Measurements from ENCODE around the gene COPG1.

DNA sequence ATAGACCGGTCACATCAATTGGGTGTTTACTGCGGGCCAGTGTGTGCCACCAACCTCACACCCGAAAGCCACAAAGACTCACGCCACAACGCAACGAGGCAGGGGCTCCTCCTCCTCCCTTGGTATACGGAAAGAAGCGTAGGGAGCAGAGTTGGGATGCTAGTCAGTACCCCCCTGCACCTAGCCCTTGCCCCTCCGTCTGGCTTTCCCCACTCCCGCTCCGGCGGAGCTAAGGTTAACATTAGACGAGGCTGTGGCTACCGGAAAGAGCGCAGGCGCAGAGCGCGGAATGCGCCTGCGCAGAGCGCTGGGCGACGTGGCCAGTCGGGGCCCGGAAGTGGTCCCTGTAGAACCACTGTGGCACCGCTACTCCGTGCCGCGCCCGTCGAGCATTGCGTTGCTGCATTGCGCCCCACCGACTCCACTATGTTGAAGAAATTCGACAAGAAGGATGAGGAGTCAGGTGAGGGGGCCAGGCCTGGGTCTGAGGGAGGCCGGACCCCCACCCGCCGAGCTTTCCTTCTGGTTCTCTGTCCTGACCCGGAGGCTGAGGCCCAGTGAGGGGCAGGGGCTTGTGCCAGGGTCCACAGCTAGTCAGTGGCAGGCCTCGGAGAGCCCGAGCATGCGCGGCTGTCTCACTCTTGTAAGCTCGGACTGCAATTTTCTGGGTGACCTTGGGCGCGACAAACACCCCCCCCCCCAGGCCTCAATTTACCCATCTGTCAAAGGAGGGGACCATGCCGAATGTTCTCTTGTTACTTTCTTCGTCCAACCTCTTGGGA lies at the start of gene COPG1:
- TF ChIP-seq, protein P1, sequence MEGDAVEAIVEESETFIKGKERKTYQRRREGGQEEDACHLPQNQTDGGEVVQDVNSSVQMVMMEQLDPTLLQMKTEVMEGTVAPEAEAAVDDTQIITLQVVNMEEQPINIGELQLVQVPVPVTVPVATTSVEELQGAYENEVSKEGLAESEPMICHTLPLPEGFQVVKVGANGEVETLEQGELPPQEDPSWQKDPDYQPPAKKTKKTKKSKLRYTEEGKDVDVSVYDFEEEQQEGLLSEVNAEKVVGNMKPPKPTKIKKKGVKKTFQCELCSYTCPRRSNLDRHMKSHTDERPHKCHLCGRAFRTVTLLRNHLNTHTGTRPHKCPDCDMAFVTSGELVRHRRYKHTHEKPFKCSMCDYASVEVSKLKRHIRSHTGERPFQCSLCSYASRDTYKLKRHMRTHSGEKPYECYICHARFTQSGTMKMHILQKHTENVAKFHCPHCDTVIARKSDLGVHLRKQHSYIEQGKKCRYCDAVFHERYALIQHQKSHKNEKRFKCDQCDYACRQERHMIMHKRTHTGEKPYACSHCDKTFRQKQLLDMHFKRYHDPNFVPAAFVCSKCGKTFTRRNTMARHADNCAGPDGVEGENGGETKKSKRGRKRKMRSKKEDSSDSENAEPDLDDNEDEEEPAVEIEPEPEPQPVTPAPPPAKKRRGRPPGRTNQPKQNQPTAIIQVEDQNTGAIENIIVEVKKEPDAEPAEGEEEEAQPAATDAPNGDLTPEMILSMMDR (IDR thresholded peaks at IDR 0.05), result no peak
- TF ChIP-seq FOXJ3 (CRISPR knock-in tag; IDR thresholded peaks at IDR 0.05) (no peak), FOXM1 (IDR thresholded peaks at IDR 0.05; ENCODE audit: low read depth) (no peak), POLR2AphosphoS5 (IDR thresholded peaks at IDR 0.05; ENCODE audit: low read depth, low read length) (peak; percentile 90), CHD2 (IDR thresholded peaks at IDR 0.05; ENCODE audit: low read length, partially characterized antibody) (no peak), GATA2 (CRISPR knock-in tag; IDR thresholded peaks at IDR 0.05) (no peak), NRF1 (IDR thresholded peaks at IDR 0.05; ENCODE audit: low read depth, low read length) (peak; percentile 89), MXI1 (IDR thresholded peaks at IDR 0.05; ENCODE audit: low read depth, low read length) (peak; percentile 56), SMC3 (IDR thresholded peaks at IDR 0.05; ENCODE audit: low read depth, low read length) (no peak)
- TF ChIP-seq, protein P2, sequence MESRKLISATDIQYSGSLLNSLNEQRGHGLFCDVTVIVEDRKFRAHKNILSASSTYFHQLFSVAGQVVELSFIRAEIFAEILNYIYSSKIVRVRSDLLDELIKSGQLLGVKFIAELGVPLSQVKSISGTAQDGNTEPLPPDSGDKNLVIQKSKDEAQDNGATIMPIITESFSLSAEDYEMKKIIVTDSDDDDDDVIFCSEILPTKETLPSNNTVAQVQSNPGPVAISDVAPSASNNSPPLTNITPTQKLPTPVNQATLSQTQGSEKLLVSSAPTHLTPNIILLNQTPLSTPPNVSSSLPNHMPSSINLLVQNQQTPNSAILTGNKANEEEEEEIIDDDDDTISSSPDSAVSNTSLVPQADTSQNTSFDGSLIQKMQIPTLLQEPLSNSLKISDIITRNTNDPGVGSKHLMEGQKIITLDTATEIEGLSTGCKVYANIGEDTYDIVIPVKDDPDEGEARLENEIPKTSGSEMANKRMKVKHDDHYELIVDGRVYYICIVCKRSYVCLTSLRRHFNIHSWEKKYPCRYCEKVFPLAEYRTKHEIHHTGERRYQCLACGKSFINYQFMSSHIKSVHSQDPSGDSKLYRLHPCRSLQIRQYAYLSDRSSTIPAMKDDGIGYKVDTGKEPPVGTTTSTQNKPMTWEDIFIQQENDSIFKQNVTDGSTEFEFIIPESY (IDR thresholded peaks at IDR 0.05; ENCODE audit: borderline replicate concordance, low read depth), result no peak
- TF ChIP-seq, protein P3, sequence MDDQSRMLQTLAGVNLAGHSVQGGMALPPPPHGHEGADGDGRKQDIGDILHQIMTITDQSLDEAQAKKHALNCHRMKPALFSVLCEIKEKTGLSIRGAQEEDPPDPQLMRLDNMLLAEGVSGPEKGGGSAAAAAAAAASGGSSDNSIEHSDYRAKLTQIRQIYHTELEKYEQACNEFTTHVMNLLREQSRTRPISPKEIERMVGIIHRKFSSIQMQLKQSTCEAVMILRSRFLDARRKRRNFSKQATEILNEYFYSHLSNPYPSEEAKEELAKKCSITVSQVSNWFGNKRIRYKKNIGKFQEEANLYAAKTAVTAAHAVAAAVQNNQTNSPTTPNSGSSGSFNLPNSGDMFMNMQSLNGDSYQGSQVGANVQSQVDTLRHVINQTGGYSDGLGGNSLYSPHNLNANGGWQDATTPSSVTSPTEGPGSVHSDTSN (IDR thresholded peaks at IDR 0.05), result no peak
- TF ChIP-seq, protein P4, sequence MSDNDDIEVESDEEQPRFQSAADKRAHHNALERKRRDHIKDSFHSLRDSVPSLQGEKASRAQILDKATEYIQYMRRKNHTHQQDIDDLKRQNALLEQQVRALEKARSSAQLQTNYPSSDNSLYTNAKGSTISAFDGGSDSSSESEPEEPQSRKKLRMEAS (IDR thresholded peaks at IDR 0.05; ENCODE audit: low read depth), result no peak
- TF ChIP-seq, protein P5, sequence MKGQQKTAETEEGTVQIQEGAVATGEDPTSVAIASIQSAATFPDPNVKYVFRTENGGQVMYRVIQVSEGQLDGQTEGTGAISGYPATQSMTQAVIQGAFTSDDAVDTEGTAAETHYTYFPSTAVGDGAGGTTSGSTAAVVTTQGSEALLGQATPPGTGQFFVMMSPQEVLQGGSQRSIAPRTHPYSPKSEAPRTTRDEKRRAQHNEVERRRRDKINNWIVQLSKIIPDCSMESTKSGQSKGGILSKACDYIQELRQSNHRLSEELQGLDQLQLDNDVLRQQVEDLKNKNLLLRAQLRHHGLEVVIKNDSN (IDR thresholded peaks at IDR 0.05; ENCODE audit: borderline replicate concordance, low read depth), result no peak
